ENCODE results near the gene SECISBP2L. TPM values are rescaled to one million over a fixed set of nuclear protein-coding genes. Genes with fewer than 3 reads are reported as not detected.

Gene SECISBP2L
- total RNA-seq, 1 experiment from 2014 or later, result 24.7 TPM

DNA sequence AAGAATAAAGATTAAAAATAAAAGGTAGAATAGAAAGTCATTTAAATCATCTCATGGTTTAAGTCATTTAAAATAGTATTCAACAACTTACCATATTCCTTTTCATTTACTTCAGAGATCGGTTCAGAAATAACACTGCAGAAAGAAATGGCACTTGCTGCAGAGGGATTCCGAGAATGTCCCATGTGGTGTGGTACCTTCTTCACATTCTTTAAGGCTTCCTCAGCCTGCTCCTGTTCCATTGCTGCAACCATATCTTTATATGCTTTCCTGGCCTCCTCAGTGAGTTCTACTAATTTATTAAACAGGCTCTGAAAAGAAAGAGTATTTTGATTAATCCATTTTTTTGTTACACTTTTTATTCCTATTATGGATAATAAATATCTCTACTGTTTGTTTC is 50.0 kb downstream of the SECISBP2L start:
- no peaks in the 10 kb centered on the region for H3K4me1 ChIP-seq (ENCODE audit: insufficient read depth, low read length)
- no peak for DNase-seq
- H2BK15ac ChIP-seq (ENCODE audit: low read depth, low read length), result no peak overlapping the region
- H3K27ac ChIP-seq (ENCODE audit: insufficient read length, low read depth, low read length), result no peak overlapping the region
- Mint-ChIP-seq H3K27me3 (ENCODE audit: low read depth) (peaks cover 1% of the 10 kb centered on the region; the same call in 1 of the 2 replicates), H3K27ac (no peak overlapping the region), H3K4me3 (no peak overlapping the region), H3K4me1 (no peaks in the 10 kb centered on the region), H3K9me3 (no peaks in the 10 kb centered on the region), H3K36me3 (ENCODE audit: insufficient read depth in 1 of 3, low read depth in 3 of 3) (peaks cover 14 to 49% (median 48%) of the 10 kb centered on the region in 3 experiments; a peak in 6 of 7 replicates)
- H2BK20ac ChIP-seq (ENCODE audit: low read depth, low read length, poor library complexity, severe bottlenecking), result no peak overlapping the region
- H4K91ac ChIP-seq (ENCODE audit: insufficient read length, low read depth, low read length), result no peak overlapping the region
- H2AFZ ChIP-seq (ENCODE audit: low read length), result no peak overlapping the region
- H3K79me2 ChIP-seq (ENCODE audit: insufficient read depth, low read length), result no peaks in the 10 kb centered on the region
- no peak overlapping the region for H2BK5ac ChIP-seq (ENCODE audit: insufficient read length, low read length)
- no peak overlapping the region for H2AK5ac ChIP-seq (ENCODE audit: insufficient read length, low read length)
- H3K4ac ChIP-seq (ENCODE audit: low read depth, low read length), result no peak overlapping the region
- no peak overlapping the region for H3K56ac ChIP-seq (ENCODE audit: insufficient read length, low read depth, low read length)
- H3K9ac ChIP-seq (ENCODE audit: extremely low read depth, insufficient read length, low read length), result no peak overlapping the region
- H4K8ac ChIP-seq (replicated peaks; ENCODE audit: insufficient read length, low read depth, low read length), result no peak overlapping the region
- no peaks in the 10 kb centered on the region for H3K9me3 ChIP-seq (ENCODE audit: control insufficient read depth, low read depth, low read length)
- H3T11ph ChIP-seq (ENCODE audit: low read length), result no peak overlapping the region
- H4K20me1 ChIP-seq (ENCODE audit: control insufficient read depth, insufficient read depth, insufficient read length), result no peaks in the 10 kb centered on the region
- H3K23me2 ChIP-seq (ENCODE audit: insufficient read length, low read depth, low read length, poor library complexity, severe bottlenecking), result no peaks in the 10 kb centered on the region
- no peaks in the 10 kb centered on the region for H3K79me1 ChIP-seq (ENCODE audit: insufficient read depth, low read depth, low read length, poor library complexity, severe bottlenecking)
- whole genome bisulfite sequencing (ENCODE audit: extremely low coverage, insufficient read length, low lambda C conversion rate), result no CpG with 5 or more reads among the region's 2 CpGs
- no peaks in the 10 kb centered on the region for H3K27me3 ChIP-seq (ENCODE audit: insufficient read depth, low read length)
- no peak overlapping the region for H2BK120ac ChIP-seq (ENCODE audit: low read depth, low read length, poor library complexity, severe bottlenecking)
- H3K23ac ChIP-seq (ENCODE audit: insufficient read length, low read depth, low read length), result no peak overlapping the region
- TF ChIP-seq, protein P1, sequence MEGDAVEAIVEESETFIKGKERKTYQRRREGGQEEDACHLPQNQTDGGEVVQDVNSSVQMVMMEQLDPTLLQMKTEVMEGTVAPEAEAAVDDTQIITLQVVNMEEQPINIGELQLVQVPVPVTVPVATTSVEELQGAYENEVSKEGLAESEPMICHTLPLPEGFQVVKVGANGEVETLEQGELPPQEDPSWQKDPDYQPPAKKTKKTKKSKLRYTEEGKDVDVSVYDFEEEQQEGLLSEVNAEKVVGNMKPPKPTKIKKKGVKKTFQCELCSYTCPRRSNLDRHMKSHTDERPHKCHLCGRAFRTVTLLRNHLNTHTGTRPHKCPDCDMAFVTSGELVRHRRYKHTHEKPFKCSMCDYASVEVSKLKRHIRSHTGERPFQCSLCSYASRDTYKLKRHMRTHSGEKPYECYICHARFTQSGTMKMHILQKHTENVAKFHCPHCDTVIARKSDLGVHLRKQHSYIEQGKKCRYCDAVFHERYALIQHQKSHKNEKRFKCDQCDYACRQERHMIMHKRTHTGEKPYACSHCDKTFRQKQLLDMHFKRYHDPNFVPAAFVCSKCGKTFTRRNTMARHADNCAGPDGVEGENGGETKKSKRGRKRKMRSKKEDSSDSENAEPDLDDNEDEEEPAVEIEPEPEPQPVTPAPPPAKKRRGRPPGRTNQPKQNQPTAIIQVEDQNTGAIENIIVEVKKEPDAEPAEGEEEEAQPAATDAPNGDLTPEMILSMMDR (conservative IDR thresholded peaks at IDR 0.05), result no peak
- H2BK12ac ChIP-seq (ENCODE audit: insufficient read length, low read depth, low read length), result no peak overlapping the region
- no peak overlapping the region for H3K14ac ChIP-seq (ENCODE audit: insufficient read depth, low read length)
- H4K5ac ChIP-seq (ENCODE audit: insufficient read length, low read depth, low read length), result no peak overlapping the region
- no peak overlapping the region for H3K4me2 ChIP-seq (ENCODE audit: insufficient read depth, insufficient read length, low read length)
- H3K18ac ChIP-seq (ENCODE audit: insufficient read length, low read depth, low read length), result no peak overlapping the region

Measured in H9 (cell line).